NCI-H526 treated with DMSO at 0.1 percent for 48 hours (cell line): ENCODE measurements around the gene SKIC2.
"Not testable (repeated sequence)": the region's sequence is repeated elsewhere in the genome, so short reads cannot be mapped to it uniquely, and the experiment has no call there.

Source experiments
- DNase-seq: peaks from one replicate; lab custom pipeline; 2025; lab: John Stamatoyannopoulos, UW

Gene SKIC2

GRCh38 chr6:31958741-31959739, at the start of gene SKIC2, which contains the start of gene NELFE:
TSS of gene SKIC2 (plus strand) at chr6:31959175. CDS start at chr6:31959193, 18 bp downstream.
TSS of gene NELFE (minus strand) at chr6:31958971. CDS start at chr6:31958446, 525 bp downstream.
- DNase-seq = peak; percentile 93

GRCh38 chr6:31909298-31909697, 49.7 kb upstream of the SKIC2 start:
- not testable (repeated sequence) for DNase-seq

GRCh38 chr6:31911826-31912585, 47.0 kb upstream of the SKIC2 start:
- DNase-seq = no peak

- no peak for DNase-seq
These were observed 43.6 kb upstream of the SKIC2 start for GRCh38 chr6:31915351-31915750.

GRCh38 chr6:31915756-31916155, 43.2 kb upstream of the SKIC2 start:
- DNase-seq = no peak

- DNase-seq = no peak
These were observed 40.8 kb upstream of the SKIC2 start for GRCh38 chr6:31918069-31918720.

- no peak for DNase-seq
These were observed 39.2 kb upstream of the SKIC2 start for GRCh38 chr6:31919624-31920303.

GRCh38 chr6:31920811-31921210, 38.2 kb upstream of the SKIC2 start:
- DNase-seq = no peak

- no peak for DNase-seq
These were observed 36.0 kb upstream of the SKIC2 start for GRCh38 chr6:31922942-31923341.

GRCh38 chr6:31927242-31927862, 31.6 kb upstream of the SKIC2 start, which contains the start of gene C2:
TSS of gene C2 (plus strand) at chr6:31927717. CDS start at chr6:31927753, 36 bp downstream.
- no peak for DNase-seq

GRCh38 chr6:31927863-31928671, 30.9 kb upstream of the SKIC2 start:
- DNase-seq = no peak

GRCh38 chr6:31928672-31928939, 30.4 kb upstream of the SKIC2 start:
- DNase-seq = no peak

- DNase-seq = no peak
These were observed 28.0 kb upstream of the SKIC2 start for GRCh38 chr6:31930962-31931361.

GRCh38 chr6:31932137-31932536, 26.8 kb upstream of the SKIC2 start:
- DNase-seq = not testable (repeated sequence)

- no peak for DNase-seq
These were observed 25.4 kb upstream of the SKIC2 start for GRCh38 chr6:31933537-31933936.

- no peak for DNase-seq
These were observed 24.0 kb upstream of the SKIC2 start for GRCh38 chr6:31935021-31935420.

- no peak for DNase-seq
These were observed 23.2 kb upstream of the SKIC2 start for GRCh38 chr6:31935823-31936222.

- no peak for DNase-seq
These were observed 18.7 kb upstream of the SKIC2 start for GRCh38 chr6:31940256-31940664.

GRCh38 chr6:31943742-31944141, 15.2 kb upstream of the SKIC2 start:
- DNase-seq = no peak

- no peak for DNase-seq
These were observed 13.8 kb upstream of the SKIC2 start for GRCh38 chr6:31945154-31945506.
